GM21515 (cell line): ENCODE measurements around the gene GAB2.
"Not testable (repeated sequence)": the region's sequence is repeated elsewhere in the genome, so short reads cannot be mapped to it uniquely, and the experiment has no call there.

Experiments used
- ATAC-seq: cut with Tn5 transposase; IDR thresholded peaks from one replicate; pipeline ENCODE4 v1.9.1; 2021; ENCODE audit not compliant: unreplicated experiment

The GAB2 gene

GRCh38 chr11:78257654-78258053 is 160.0 kb downstream of the GAB2 start:
- no peak for ATAC-seq

GRCh38 chr11:78256962-78257361 is 160.7 kb downstream of the GAB2 start:
- ATAC-seq: no peak

GRCh38 chr11:78255919-78256318 is 161.7 kb downstream of the GAB2 start:
- ATAC-seq: no peak

- ATAC-seq: no peak
These were observed 163.4 kb downstream of the GAB2 start for GRCh38 chr11:78254268-78254667.

GRCh38 chr11:78253797-78254196 is 163.8 kb downstream of the GAB2 start:
- no peak for ATAC-seq

GRCh38 chr11:78251083-78251775 is 166.4 kb downstream of the GAB2 start:
- no peak for ATAC-seq

- no peak for ATAC-seq
These were observed 167.5 kb downstream of the GAB2 start for GRCh38 chr11:78250099-78250498.

- no peak for ATAC-seq
These were observed 168.7 kb downstream of the GAB2 start for GRCh38 chr11:78248903-78249302.

- no peak for ATAC-seq
These were observed 169.4 kb downstream of the GAB2 start for GRCh38 chr11:78248191-78248590.

GRCh38 chr11:78244546-78245255 is 172.9 kb downstream of the GAB2 start:
- ATAC-seq: no peak

GRCh38 chr11:78244080-78244479 is 173.5 kb downstream of the GAB2 start:
- no peak for ATAC-seq

GRCh38 chr11:78241475-78241874 is 176.1 kb downstream of the GAB2 start:
- no peak for ATAC-seq

- ATAC-seq: no peak
These were observed 177.8 kb downstream of the GAB2 start for GRCh38 chr11:78239781-78240180.

GRCh38 chr11:78237293-78238046 is 180.2 kb downstream of the GAB2 start:
- no peak for ATAC-seq

- ATAC-seq: no peak
These were observed 183.6 kb downstream of the GAB2 start for GRCh38 chr11:78234006-78234405.

GRCh38 chr11:78233046-78233445 is 184.6 kb downstream of the GAB2 start:
- not testable (repeated sequence) for ATAC-seq

- ATAC-seq: no peak
These were observed 185.6 kb downstream of the GAB2 start for GRCh38 chr11:78231962-78232501.

- no peak for ATAC-seq
These were observed 187.3 kb downstream of the GAB2 start for GRCh38 chr11:78230161-78230877.

- ATAC-seq: no peak
These were observed 188.5 kb downstream of the GAB2 start for GRCh38 chr11:78229106-78229505.

GRCh38 chr11:78228467-78228866 is 189.2 kb downstream of the GAB2 start:
- peak; percentile 50 for ATAC-seq

- ATAC-seq: peak; percentile 59
These were observed 189.7 kb downstream of the GAB2 start for GRCh38 chr11:78227921-78228320.
